ENCODE results near the gene PGC.
A peak's percentile ranks its signal among the peaks of the same experiment; 100 is the strongest.

PGC gene

DNA sequence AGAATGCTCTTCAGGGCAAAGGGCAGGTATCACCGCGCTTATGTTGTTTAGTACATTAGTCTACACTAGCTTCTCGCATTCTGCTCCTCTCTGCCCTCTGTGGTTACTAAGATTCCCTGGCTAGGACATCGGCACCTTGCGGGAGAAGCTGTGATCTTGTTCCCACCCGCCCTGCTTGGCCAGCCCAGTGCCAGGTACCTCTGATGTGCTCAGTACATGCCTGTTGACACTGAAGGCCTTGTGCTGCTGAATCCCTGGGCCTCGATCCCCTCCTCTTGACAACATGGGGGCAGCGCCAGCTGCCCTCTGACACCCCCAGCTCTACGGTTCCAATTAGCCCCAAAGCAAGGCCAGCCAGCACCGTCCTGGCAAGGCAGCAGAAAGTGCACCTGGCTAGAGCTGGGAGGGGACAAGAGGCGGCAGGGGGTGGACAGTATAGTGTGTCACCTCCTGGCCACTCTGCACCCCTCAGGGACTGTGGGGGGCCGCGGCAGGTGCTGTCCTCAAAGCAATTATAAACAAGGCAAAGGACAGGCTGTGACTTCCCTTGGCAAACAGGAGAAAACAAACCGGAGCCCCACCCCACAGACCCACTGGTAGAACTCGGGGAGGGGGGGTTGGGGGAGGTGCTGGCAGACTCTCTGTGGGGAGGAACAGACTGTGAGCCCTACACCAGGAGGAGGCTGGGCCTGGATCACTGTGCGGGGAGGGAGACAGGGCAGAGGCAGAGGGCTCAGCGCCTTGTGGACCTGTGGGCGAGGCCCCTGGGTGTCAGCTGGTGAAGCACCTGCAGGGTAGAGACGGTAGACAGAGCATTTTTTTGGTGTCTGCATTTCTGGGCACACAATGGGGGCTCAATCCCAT, 18.9 kb downstream of the PGC start:
- no peak overlapping the region for H3K4me3 ChIP-seq (ENCODE audit: severe bottlenecking)
- DNase-seq (ENCODE audit: low spot score) (no peak), ATAC-seq (ENCODE audit: low read depth) (no peak)
- H3K36me3 ChIP-seq (ENCODE audit: low read depth), result no peaks in the 10 kb centered on the region
- H3K27ac ChIP-seq (ENCODE audit: poor library complexity, severe bottlenecking), result no peak overlapping the region
- no peak for TF ChIP-seq CTCF (IDR thresholded peaks at IDR 0.05; ENCODE audit: poor library complexity, severe bottlenecking)
- peaks cover 26% of the 10 kb centered on the region for H3K4me1 ChIP-seq (ENCODE audit: insufficient read depth, poor library complexity, severe bottlenecking)
- H3K9me3 ChIP-seq (ENCODE audit: severe bottlenecking), result no peaks in the 10 kb centered on the region
- no peaks in the 10 kb centered on the region for H3K27me3 ChIP-seq (ENCODE audit: insufficient read depth, poor library complexity, severe bottlenecking)

DNA sequence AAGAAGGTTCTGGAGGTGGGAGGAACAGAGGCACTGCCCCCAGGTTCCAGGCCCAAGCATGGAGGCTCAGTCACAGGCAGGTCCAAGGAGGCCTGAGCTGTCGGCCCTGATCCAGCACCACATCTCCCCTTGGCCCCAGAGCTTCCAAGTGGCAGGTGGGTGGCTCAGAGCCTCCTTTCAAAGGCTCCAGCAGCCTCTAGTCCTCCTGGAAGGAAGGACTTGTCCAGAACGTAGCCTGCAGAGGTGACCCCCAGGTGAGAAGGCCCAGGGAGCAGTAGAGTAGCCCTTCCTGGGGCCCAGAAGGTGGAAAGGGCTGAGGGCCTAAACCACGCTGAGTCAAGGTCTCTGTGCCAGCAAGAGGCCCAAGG, 19.5 kb downstream of the PGC start:
- peaks cover 26% of the 10 kb centered on the region for H3K4me1 ChIP-seq (ENCODE audit: insufficient read depth, poor library complexity, severe bottlenecking)
- no peaks in the 10 kb centered on the region for H3K9me3 ChIP-seq (ENCODE audit: severe bottlenecking)
- TF ChIP-seq CTCF (IDR thresholded peaks at IDR 0.05; ENCODE audit: poor library complexity, severe bottlenecking), result no peak
- DNase-seq (ENCODE audit: low spot score) (no peak), ATAC-seq (ENCODE audit: low read depth) (no peak)
- H3K27ac ChIP-seq (ENCODE audit: poor library complexity, severe bottlenecking), result no peak overlapping the region
- H3K4me3 ChIP-seq (ENCODE audit: severe bottlenecking), result no peak overlapping the region
- H3K36me3 ChIP-seq (ENCODE audit: low read depth), result no peaks in the 10 kb centered on the region
- no peaks in the 10 kb centered on the region for H3K27me3 ChIP-seq (ENCODE audit: insufficient read depth, poor library complexity, severe bottlenecking)

DNA sequence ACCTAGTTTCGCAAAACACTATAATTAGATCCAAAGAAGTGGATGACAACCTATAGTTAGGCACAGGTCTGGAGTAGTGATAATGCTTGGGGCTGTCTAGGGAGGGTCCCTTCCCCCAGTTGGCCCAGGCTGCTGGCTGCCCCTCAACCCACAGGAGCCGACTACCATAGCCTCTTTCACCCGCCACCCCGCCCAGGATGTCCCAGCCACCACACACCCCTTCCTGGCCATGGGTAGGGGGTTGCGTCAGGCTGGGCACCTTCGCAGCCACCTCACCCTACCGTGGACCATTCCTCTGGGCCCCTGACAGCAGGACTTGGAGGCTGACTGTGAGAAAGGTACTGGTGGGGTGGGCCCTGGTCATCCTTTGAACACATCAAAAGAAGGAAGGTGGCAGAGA, 20.3 kb downstream of the PGC start:
- Histone ChIP-seq H3K27ac (ENCODE audit: poor library complexity, severe bottlenecking) (no peak overlapping the region), H3K27me3 (ENCODE audit: insufficient read depth, poor library complexity, severe bottlenecking) (no peaks in the 10 kb centered on the region), H3K4me1 (ENCODE audit: insufficient read depth, poor library complexity, severe bottlenecking) (peaks cover 21% of the 10 kb centered on the region)

DNA sequence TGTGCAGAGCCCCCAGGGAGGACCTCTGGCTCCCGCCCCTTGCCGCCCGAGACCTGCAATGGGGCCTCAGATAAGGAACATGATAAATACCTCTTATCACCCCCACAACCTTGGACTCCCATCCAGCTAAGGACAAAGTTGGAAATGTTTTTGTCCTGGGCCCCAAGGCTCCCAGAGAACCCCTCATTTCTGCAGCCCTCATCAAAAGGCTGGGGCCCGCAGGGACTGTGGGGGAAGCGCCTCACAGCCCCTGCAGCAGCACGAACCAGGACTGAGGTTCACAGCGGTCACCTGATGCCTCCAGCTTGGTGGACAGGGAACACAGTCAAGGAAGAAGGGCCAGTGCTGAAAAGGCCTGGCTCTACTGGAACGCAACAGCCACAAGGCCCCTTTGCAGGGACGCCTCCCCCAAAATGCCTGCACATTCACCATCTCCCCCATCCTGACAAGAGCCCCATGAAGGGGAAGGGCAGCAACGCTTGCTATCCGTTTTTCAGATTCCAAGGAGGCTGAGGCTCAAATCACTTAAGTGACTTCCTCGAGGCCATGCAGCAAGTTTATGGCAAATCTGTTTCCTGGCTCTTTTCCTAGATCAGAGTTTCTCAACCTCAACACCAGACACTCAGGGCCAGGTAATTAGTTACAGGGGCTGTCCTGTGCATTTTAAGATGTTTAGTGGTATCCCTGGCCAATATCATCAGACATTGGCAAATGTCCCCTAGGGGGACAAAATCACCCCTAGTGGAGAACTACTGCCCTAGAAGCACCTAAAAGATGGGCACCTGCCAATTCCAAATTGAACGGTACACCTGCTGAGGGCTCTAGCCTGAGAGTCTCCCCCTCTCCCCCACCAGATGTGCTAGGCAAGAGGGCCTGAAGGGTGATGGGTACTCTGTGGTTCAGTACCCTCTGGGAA, 22.4 kb downstream of the PGC start:
- no peak overlapping the region for H3K4me3 ChIP-seq (ENCODE audit: severe bottlenecking)
- peaks cover 17% of the 10 kb centered on the region for H3K4me1 ChIP-seq (ENCODE audit: insufficient read depth, poor library complexity, severe bottlenecking)
- peak overlapping the region; percentile 59 for H3K27ac ChIP-seq (ENCODE audit: poor library complexity, severe bottlenecking)
- TF ChIP-seq CTCF (IDR thresholded peaks at IDR 0.05; ENCODE audit: poor library complexity, severe bottlenecking), result no peak
- no peaks in the 10 kb centered on the region for H3K27me3 ChIP-seq (ENCODE audit: insufficient read depth, poor library complexity, severe bottlenecking)
- no peaks in the 10 kb centered on the region for H3K9me3 ChIP-seq (ENCODE audit: severe bottlenecking)
- no peaks in the 10 kb centered on the region for H3K36me3 ChIP-seq (ENCODE audit: low read depth)
- ATAC-seq (ENCODE audit: low read depth) (no peak), DNase-seq (ENCODE audit: low spot score) (no peak)

More for the DNA sequence above, 20.3 kb downstream of the PGC start:
- H3K9me3 ChIP-seq (ENCODE audit: severe bottlenecking), result no peaks in the 10 kb centered on the region
- no peak overlapping the region for H3K4me3 ChIP-seq (ENCODE audit: severe bottlenecking)
- no peak for DNase-seq (ENCODE audit: low spot score)
- no peak for TF ChIP-seq CTCF (IDR thresholded peaks at IDR 0.05; ENCODE audit: poor library complexity, severe bottlenecking)
- no peak for ATAC-seq (ENCODE audit: low read depth)
- no peaks in the 10 kb centered on the region for H3K36me3 ChIP-seq (ENCODE audit: low read depth)

Measured in RWPE2 (cell line).